Measurements from ENCODE around the gene MMEL1. TPM values are rescaled to one million over a fixed set of nuclear protein-coding genes. Genes with fewer than 3 reads are reported as not detected.

Gene MMEL1
- total and polyA plus RNA-seq, 2 donors (not counting 3 experiments of a cell fraction or from before 2014, with no cell fraction given), result 1.1 to 1.2 TPM

DNA sequence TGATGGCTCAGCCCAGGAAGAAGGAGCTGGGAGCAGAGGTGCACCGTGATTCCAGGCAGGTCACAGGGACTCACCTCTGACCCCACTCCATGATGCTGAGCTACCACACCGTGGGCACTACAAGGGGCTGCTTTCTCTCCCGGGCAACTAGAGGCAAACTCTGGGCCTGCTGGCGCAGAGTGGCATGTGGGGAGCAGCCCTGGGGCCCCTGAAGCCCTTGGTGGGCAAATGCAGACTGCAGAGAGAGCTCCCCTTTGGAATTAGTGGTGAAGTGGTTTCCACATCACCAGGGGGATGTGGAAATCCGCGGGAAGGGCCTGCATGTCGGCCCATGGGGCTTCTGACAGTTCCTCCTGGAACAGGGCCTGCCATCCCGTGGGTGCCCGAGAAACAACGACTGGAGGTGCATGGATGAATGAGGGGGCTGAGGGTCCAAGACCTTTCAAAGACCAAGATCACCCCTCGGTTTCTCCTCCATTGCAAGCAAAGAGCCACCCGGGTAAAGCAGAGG, 11.8 kb upstream of the MMEL1 start:
- POLR2A ChIA-PET, result no interaction called here
- dilution Hi-C loops (cut with MboI; ENCODE audit: extremely low pct_ligation_motif_present, low sequenced_read_pairs), result no loop called here
- no peak for FAIRE-seq

More for the DNA sequence above, 11.8 kb upstream of the MMEL1 start:
- no peak for DNase-seq (ENCODE audit: low read depth, low spot score)
- no peak overlapping the region for H3K9ac ChIP-seq (replicated peaks; ENCODE audit: extremely low read depth, insufficient read depth, low read length)
- BruUV-seq (replicated peaks), result no TSS peak
- no peaks in the 10 kb centered on the region for H3K9me3 ChIP-seq (replicated peaks; ENCODE audit: control insufficient read depth, insufficient read depth, low read length)
- no peaks in the 10 kb centered on the region for H4K20me1 ChIP-seq (replicated peaks; ENCODE audit: control insufficient read depth, extremely low read depth, insufficient read depth, low read length)
- no peaks in the 10 kb centered on the region for H3K36me3 ChIP-seq (ENCODE audit: control insufficient read depth in 2 of 2, extremely low read depth in 1 of 2, insufficient read depth in 2 of 2, low read length in 2 of 2)
- CTCF ChIA-PET, result interaction anchor here (0.7 kb wide), 1 partner anchor 28 kb away, joined by 3 read pairs; no protein-coding TSS in a partner anchor
- intact Hi-C loops (cut with micrococcal nuclease), result loop anchor here (10.0 kb wide), 1 partner anchor 770 kb away; no protein-coding TSS in a partner anchor
- no peak for TF ChIP-seq MYC (IDR thresholded peaks at IDR 0.05; ENCODE audit: low read depth, low read length)
- no peak for TF ChIP-seq CTCF (IDR thresholded peaks at IDR 0.05; ENCODE audit: extremely low read depth in 1 of 2, insufficient read depth in 1 of 2, low read depth in 1 of 2, low read length in 2 of 2)
- no peak for TF ChIP-seq JUN (IDR thresholded peaks at IDR 0.05; ENCODE audit: borderline replicate concordance, insufficient read depth, insufficient read length, low read depth)
- TF ChIP-seq GATA2 (IDR thresholded peaks at IDR 0.05; ENCODE audit: insufficient read depth, insufficient read length, low read depth, low read length), result no peak
- no peaks in the 10 kb centered on the region for H3K9me1 ChIP-seq (replicated peaks; ENCODE audit: control insufficient read depth, extremely low read depth, insufficient read depth, low read length)
- no peak overlapping the region for H3K4me2 ChIP-seq (ENCODE audit: insufficient read depth, low read length)
- H3K4me3 ChIP-seq (replicated peaks in 1 of 3; ENCODE audit: insufficient read depth in 1 of 3, low read depth in 1 of 3, low read length in 3 of 3), result no peak overlapping the region
- H2AFZ ChIP-seq (ENCODE audit: low read depth, low read length), result no peak overlapping the region
- no peaks in the 10 kb centered on the region for H3K79me2 ChIP-seq (ENCODE audit: control insufficient read depth, insufficient read depth, low read length)
- H3K27me3 ChIP-seq (ENCODE audit: control insufficient read depth in 2 of 2, insufficient read depth in 2 of 2, low read length in 2 of 2), result no peaks in the 10 kb centered on the region
- no peak overlapping the region for H3K27ac ChIP-seq (ENCODE audit: insufficient read depth, low read depth, low read length)
- peaks cover 8% of the 10 kb centered on the region for H3K4me1 ChIP-seq (ENCODE audit: control insufficient read depth, extremely low read depth, insufficient read depth, low read length)

All from endothelial cell of umbilical vein (primary cell).